SH-SY5Y (cell line): ENCODE data around the gene GABRA5.

Experiments used
- GATA2 ChIP-seq: IDR thresholded peaks from 2 replicates; pipeline ENCODE4 v1.6.1; 2011; ENCODE audit warnings: mild to moderate bottlenecking, low read depth, low read length
- GATA3 ChIP-seq: IDR thresholded peaks from 2 replicates; pipeline ENCODE4 v1.6.1; 2011; ENCODE audit warnings: low read depth, mild to moderate bottlenecking, low read length, moderate library complexity

- TF ChIP-seq GATA2 (no peak), GATA3 (no peak)
Observed at GRCh38 chr15:26926081-26926480, 59.2 kb downstream of the GABRA5 start.
